ENCODE results near the gene SNAP25. TPM values are rescaled to one million over a fixed set of nuclear protein-coding genes. Genes with fewer than 3 reads are reported as not detected.
A peak's percentile ranks its signal among the peaks of the same experiment; 100 is the strongest.

SNAP25 gene
- total RNA-seq: not detected

GRCh38 chr20:10218536-10219451 lies at the start of gene SNAP25:
TSS of gene SNAP25 (plus strand) at chr20:10218830. CDS start at chr20:10275492, 56,662 bp downstream.
- DNase-seq (peak; percentile 55), ATAC-seq (peak; percentile 61)
- Mint-ChIP-seq H3K27ac (no peak within 1 kb of the TSS), H3K9me3 (ENCODE audit: insufficient read depth) (no peaks in the 10 kb centered on the region), H3K4me3 (no peak within 1 kb of the TSS), H3K4me1 (ENCODE audit: low read depth) (peaks cover 9% of the 10 kb centered on the region), H3K27me3 (ENCODE audit: low read depth) (peaks cover 16% of the 10 kb centered on the region), H3K36me3 (ENCODE audit: low read depth) (no peaks in the 10 kb centered on the region)
- ChIA-PET CTCF (no interaction called here), POLR2A (no interaction called here)

GRCh38 chr20:10169752-10170151 lies 48.9 kb upstream of the SNAP25 start:
- ChIA-PET CTCF (no interaction called here), POLR2A (no interaction called here)
- H3K36me3 Mint-ChIP-seq (ENCODE audit: low read depth): no peaks in the 10 kb centered on the region
- no peaks in the 10 kb centered on the region for H3K4me1 Mint-ChIP-seq (ENCODE audit: low read depth)
- DNase-seq: no peak
- peaks cover 15% of the 10 kb centered on the region for H3K27me3 Mint-ChIP-seq (ENCODE audit: low read depth)
- H3K27ac Mint-ChIP-seq: no peak overlapping the region
- no peak overlapping the region for H3K4me3 Mint-ChIP-seq
- ATAC-seq: no peak
- no peaks in the 10 kb centered on the region for H3K9me3 Mint-ChIP-seq (ENCODE audit: insufficient read depth)

GRCh38 chr20:10170261-10170660 lies 48.4 kb upstream of the SNAP25 start:
- ATAC-seq: no peak
- ChIA-PET CTCF (no interaction called here), POLR2A (no interaction called here)
- Mint-ChIP-seq H3K4me1 (ENCODE audit: low read depth) (no peaks in the 10 kb centered on the region), H3K27ac (no peak overlapping the region), H3K36me3 (ENCODE audit: low read depth) (no peaks in the 10 kb centered on the region), H3K4me3 (no peak overlapping the region), H3K27me3 (ENCODE audit: low read depth) (peaks cover 15% of the 10 kb centered on the region), H3K9me3 (ENCODE audit: insufficient read depth) (no peaks in the 10 kb centered on the region)
- no peak for DNase-seq

GRCh38 chr20:10171864-10172751 lies 46.5 kb upstream of the SNAP25 start:
- no peak overlapping the region for H3K27ac Mint-ChIP-seq
- no peaks in the 10 kb centered on the region for H3K4me1 Mint-ChIP-seq (ENCODE audit: low read depth)
- no peak overlapping the region for H3K4me3 Mint-ChIP-seq
- ChIA-PET CTCF (no interaction called here), POLR2A (no interaction called here)
- DNase-seq: no peak
- H3K36me3 Mint-ChIP-seq (ENCODE audit: low read depth): no peaks in the 10 kb centered on the region
- peaks cover 15% of the 10 kb centered on the region for H3K27me3 Mint-ChIP-seq (ENCODE audit: low read depth)
- H3K9me3 Mint-ChIP-seq (ENCODE audit: insufficient read depth): no peaks in the 10 kb centered on the region
- peak; percentile 64 for ATAC-seq

GRCh38 chr20:10172998-10173655 lies 45.5 kb upstream of the SNAP25 start:
- H3K4me3 Mint-ChIP-seq: no peak overlapping the region
- CTCF ChIA-PET: no interaction called here

GRCh38 chr20:10174400-10174799 lies 44.2 kb upstream of the SNAP25 start:
- no peaks in the 10 kb centered on the region for H3K9me3 Mint-ChIP-seq (ENCODE audit: insufficient read depth)
- H3K27ac Mint-ChIP-seq: no peak overlapping the region
- no peak overlapping the region for H3K4me3 Mint-ChIP-seq
- CTCF ChIA-PET: no interaction called here
- H3K4me1 Mint-ChIP-seq (ENCODE audit: low read depth): no peaks in the 10 kb centered on the region
- no peaks in the 10 kb centered on the region for H3K36me3 Mint-ChIP-seq (ENCODE audit: low read depth)
- POLR2A ChIA-PET: no interaction called here
- peaks cover 15% of the 10 kb centered on the region for H3K27me3 Mint-ChIP-seq (ENCODE audit: low read depth)
- DNase-seq: no peak
- no peak for ATAC-seq

More at GRCh38 chr20:10172998-10173655, 45.5 kb upstream of the SNAP25 start:
- no peak for ATAC-seq
- H3K4me1 Mint-ChIP-seq (ENCODE audit: low read depth): no peaks in the 10 kb centered on the region
- no peak overlapping the region for H3K27ac Mint-ChIP-seq
- POLR2A ChIA-PET: no interaction called here
- no peaks in the 10 kb centered on the region for H3K36me3 Mint-ChIP-seq (ENCODE audit: low read depth)
- no peak for DNase-seq
- H3K9me3 Mint-ChIP-seq (ENCODE audit: insufficient read depth): no peaks in the 10 kb centered on the region
- H3K27me3 Mint-ChIP-seq (ENCODE audit: low read depth): peaks cover 15% of the 10 kb centered on the region

GRCh38 chr20:10177326-10177725 lies 41.3 kb upstream of the SNAP25 start:
- CTCF ChIA-PET: no interaction called here
- Mint-ChIP-seq H3K4me3 (no peak overlapping the region), H3K9me3 (ENCODE audit: insufficient read depth) (no peaks in the 10 kb centered on the region), H3K27ac (no peak overlapping the region), H3K27me3 (ENCODE audit: low read depth) (peaks cover 8% of the 10 kb centered on the region), H3K4me1 (ENCODE audit: low read depth) (no peaks in the 10 kb centered on the region), H3K36me3 (ENCODE audit: low read depth) (no peaks in the 10 kb centered on the region)
- DNase-seq: no peak
- no peak for ATAC-seq
- POLR2A ChIA-PET: no interaction called here

- DNase-seq (no peak), ATAC-seq (no peak)
- Mint-ChIP-seq H3K4me1 (ENCODE audit: low read depth) (no peaks in the 10 kb centered on the region), H3K27me3 (ENCODE audit: low read depth) (peaks cover 3% of the 10 kb centered on the region), H3K27ac (no peak overlapping the region), H3K36me3 (ENCODE audit: low read depth) (no peaks in the 10 kb centered on the region), H3K4me3 (no peak overlapping the region), H3K9me3 (ENCODE audit: insufficient read depth) (no peaks in the 10 kb centered on the region)
- POLR2A ChIA-PET: no interaction called here
- CTCF ChIA-PET: no interaction called here
Observed at GRCh38 chr20:10178091-10178490, 40.5 kb upstream of the SNAP25 start.

GRCh38 chr20:10178727-10179313 lies 39.8 kb upstream of the SNAP25 start:
- Mint-ChIP-seq H3K9me3 (ENCODE audit: insufficient read depth) (no peaks in the 10 kb centered on the region), H3K27ac (no peak overlapping the region), H3K4me1 (ENCODE audit: low read depth) (no peaks in the 10 kb centered on the region), H3K36me3 (ENCODE audit: low read depth) (no peaks in the 10 kb centered on the region), H3K27me3 (ENCODE audit: low read depth) (peaks cover under 1% of the 10 kb centered on the region), H3K4me3 (no peak overlapping the region)
- DNase-seq: no peak
- POLR2A ChIA-PET: no interaction called here
- CTCF ChIA-PET: interaction anchor here (0.6 kb wide), 1 partner anchor 172 kb away, joined by 3 read pairs; no protein-coding TSS in a partner anchor
- no peak for ATAC-seq

GRCh38 chr20:10179574-10180298 lies 38.9 kb upstream of the SNAP25 start:
- no peaks in the 10 kb centered on the region for H3K4me1 Mint-ChIP-seq (ENCODE audit: low read depth)
- H3K27ac Mint-ChIP-seq: no peak overlapping the region
- ChIA-PET CTCF (no interaction called here), POLR2A (no interaction called here)
- H3K9me3 Mint-ChIP-seq (ENCODE audit: insufficient read depth): no peaks in the 10 kb centered on the region
- ATAC-seq (no peak), DNase-seq (no peak)
- H3K4me3 Mint-ChIP-seq: no peak overlapping the region
- H3K36me3 Mint-ChIP-seq (ENCODE audit: low read depth): no peaks in the 10 kb centered on the region
- H3K27me3 Mint-ChIP-seq (ENCODE audit: low read depth): no peaks in the 10 kb centered on the region

GRCh38 chr20:10180651-10181235 lies 37.9 kb upstream of the SNAP25 start:
- H3K27ac Mint-ChIP-seq: no peak overlapping the region
- ChIA-PET POLR2A (no interaction called here), CTCF (no interaction called here)
- no peak overlapping the region for H3K4me3 Mint-ChIP-seq
- no peaks in the 10 kb centered on the region for H3K9me3 Mint-ChIP-seq (ENCODE audit: insufficient read depth)
- DNase-seq (no peak), ATAC-seq (no peak)
- H3K27me3 Mint-ChIP-seq (ENCODE audit: low read depth): no peaks in the 10 kb centered on the region
- no peaks in the 10 kb centered on the region for H3K36me3 Mint-ChIP-seq (ENCODE audit: low read depth)
- no peaks in the 10 kb centered on the region for H3K4me1 Mint-ChIP-seq (ENCODE audit: low read depth)
